ENCODE data around the gene DEFB132. TPM values are rescaled to one million over a fixed set of nuclear protein-coding genes. Genes with fewer than 3 reads are reported as not detected.

DEFB132 gene
- total and polyA plus RNA-seq, 2 of the 13 experiments (the other 11 are each of a cell fraction or from before 2014, with no cell fraction given), result not detected

GRCh38 chr20:309841-310644, 52.5 kb downstream of the DEFB132 start (continued):
- no peak; the same call in 1 of the 2 replicates for TF ChIP-seq ZSCAN9 (CRISPR knock-in tag; IDR thresholded peaks at IDR 0.05; ENCODE audit: borderline replicate concordance)
- no peak; the same call in 1 of the 2 replicates for TF ChIP-seq ZNF616 (CRISPR knock-in tag; IDR thresholded peaks at IDR 0.05; ENCODE audit: low read depth)
- TF ChIP-seq ZNF34 (CRISPR knock-in tag; IDR thresholded peaks at IDR 0.05; ENCODE audit: borderline replicate concordance), result no peak
- no peak for TF ChIP-seq IRX3 (CRISPR knock-in tag; IDR thresholded peaks at IDR 0.05; ENCODE audit: borderline replicate concordance, low read depth)
- peak; percentile 64 for TF ChIP-seq MYC (CRISPR knock-in tag; IDR thresholded peaks at IDR 0.05; ENCODE audit: borderline replicate concordance)
- no peak for TF ChIP-seq DNMT3B (CRISPR knock-in tag; conservative IDR thresholded peaks at IDR 0.05)
- no peak for TF ChIP-seq SMARCE1 (IDR thresholded peaks at IDR 0.05; ENCODE audit: borderline replicate concordance)
- TF ChIP-seq POLR2A (IDR thresholded peaks at IDR 0.05; ENCODE audit: insufficient read depth in 1 of 2, low read depth in 2 of 2, low read length in 2 of 2), result peak; percentile 52 to 79
- TF ChIP-seq, protein P1, sequence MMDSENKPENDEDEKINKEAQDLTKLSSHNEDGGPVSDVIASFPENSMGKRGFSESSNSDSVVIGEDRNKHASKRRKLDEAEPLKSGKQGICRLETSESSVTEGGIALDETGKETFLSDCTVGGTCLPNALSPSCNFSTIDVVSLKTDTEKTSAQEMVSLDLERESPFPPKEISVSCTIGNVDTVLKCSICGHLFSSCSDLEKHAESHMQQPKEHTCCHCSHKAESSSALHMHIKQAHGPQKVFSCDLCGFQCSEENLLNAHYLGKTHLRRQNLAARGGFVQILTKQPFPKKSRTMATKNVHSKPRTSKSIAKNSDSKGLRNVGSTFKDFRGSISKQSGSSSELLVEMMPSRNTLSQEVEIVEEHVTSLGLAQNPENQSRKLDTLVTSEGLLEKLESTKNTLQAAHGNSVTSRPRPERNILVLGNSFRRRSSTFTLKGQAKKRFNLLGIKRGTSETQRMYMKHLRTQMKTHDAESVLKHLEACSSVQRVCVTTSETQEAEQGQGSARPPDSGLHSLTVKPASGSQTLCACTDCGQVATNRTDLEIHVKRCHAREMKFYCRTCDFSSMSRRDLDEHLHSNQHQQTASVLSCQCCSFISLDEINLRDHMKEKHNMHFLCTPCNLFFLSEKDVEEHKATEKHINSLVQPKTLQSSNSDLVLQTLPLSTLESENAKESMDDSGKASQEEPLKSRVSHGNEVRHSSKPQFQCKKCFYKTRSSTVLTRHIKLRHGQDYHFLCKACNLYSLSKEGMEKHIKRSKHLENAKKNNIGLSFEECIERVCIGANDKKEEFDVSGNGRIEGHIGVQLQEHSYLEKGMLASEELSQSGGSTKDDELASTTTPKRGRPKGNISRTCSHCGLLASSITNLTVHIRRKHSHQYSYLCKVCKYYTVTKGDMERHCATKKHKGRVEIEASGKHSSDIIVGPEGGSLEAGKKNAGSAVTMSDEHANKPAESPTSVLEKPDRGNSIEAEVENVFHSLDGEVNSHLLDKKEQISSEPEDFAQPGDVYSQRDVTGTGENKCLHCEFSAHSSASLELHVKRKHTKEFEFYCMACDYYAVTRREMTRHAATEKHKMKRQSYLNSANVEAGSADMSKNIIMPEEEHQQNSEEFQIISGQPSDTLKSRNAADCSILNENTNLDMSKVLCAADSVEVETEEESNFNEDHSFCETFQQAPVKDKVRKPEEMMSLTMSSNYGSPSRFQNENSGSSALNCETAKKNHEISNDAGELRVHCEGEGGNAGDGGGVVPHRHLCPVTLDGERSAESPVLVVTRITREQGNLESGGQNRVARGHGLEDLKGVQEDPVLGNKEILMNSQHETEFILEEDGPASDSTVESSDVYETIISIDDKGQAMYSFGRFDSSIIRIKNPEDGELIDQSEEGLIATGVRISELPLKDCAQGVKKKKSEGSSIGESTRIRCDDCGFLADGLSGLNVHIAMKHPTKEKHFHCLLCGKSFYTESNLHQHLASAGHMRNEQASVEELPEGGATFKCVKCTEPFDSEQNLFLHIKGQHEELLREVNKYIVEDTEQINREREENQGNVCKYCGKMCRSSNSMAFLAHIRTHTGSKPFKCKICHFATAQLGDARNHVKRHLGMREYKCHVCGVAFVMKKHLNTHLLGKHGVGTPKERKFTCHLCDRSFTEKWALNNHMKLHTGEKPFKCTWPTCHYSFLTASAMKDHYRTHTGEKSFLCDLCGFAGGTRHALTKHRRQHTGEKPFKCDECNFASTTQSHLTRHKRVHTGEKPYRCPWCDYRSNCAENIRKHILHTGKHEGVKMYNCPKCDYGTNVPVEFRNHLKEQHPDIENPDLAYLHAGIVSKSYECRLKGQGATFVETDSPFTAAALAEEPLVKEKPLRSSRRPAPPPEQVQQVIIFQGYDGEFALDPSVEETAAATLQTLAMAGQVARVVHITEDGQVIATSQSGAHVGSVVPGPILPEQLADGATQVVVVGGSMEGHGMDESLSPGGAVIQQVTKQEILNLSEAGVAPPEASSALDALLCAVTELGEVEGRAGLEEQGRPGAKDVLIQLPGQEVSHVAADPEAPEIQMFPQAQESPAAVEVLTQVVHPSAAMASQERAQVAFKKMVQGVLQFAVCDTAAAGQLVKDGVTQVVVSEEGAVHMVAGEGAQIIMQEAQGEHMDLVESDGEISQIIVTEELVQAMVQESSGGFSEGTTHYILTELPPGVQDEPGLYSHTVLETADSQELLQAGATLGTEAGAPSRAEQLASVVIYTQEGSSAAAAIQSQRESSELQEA (CRISPR knock-in tag; IDR thresholded peaks at IDR 0.05; ENCODE audit: not compliant biosample characterization), result peak; percentile 90
- peak; percentile 79; the same call in 1 of the 2 replicates for TF ChIP-seq ZNF468 (CRISPR knock-in tag; IDR thresholded peaks at IDR 0.05)
- no peak for TF ChIP-seq NAIF1 (CRISPR knock-in tag; IDR thresholded peaks at IDR 0.05; ENCODE audit: borderline replicate concordance)
- TF ChIP-seq FOXO4 (CRISPR knock-in tag; conservative IDR thresholded peaks at IDR 0.05), result 0 out of 2 replicates have a peak, but pooled peaks have one; percentile 71
- no peak for TF ChIP-seq TCF7 (IDR thresholded peaks at IDR 0.05; ENCODE audit: low read depth)
- no peak for TF ChIP-seq ZNF781 (CRISPR knock-in tag; IDR thresholded peaks at IDR 0.05; ENCODE audit: borderline replicate concordance, not compliant biosample characterization)
- TF ChIP-seq ZNF431 (CRISPR knock-in tag; IDR thresholded peaks at IDR 0.05; ENCODE audit: borderline replicate concordance, low read depth), result 0 out of 2 replicates have a peak, but pooled peaks have one; percentile 58

Measured in HepG2 (cell line).